Body of pancreas (tissue), 4 donors: ENCODE results near the gene SIRPA. TPM values are rescaled to one million over a fixed set of nuclear protein-coding genes. Genes with fewer than 3 reads are reported as not detected.

Source experiments
- ATAC-seq: fragments of 150-250 bp; one replicate; pipeline ENCODE4 v1.9.1; 2016
- DNase-seq, 4 donors: peaks; one replicate each; pipeline ENCODE4 v3.0.0-alpha.2; 2019
- H3K27ac ChIP-seq, 4 donors: fragments of 200-600 bp; sonication (generic); 1 replicate in 3 of 4; 2 replicates in 1 of 4; pipeline versions ENCODE4 v1.5.1 to v1.6.1; 2016 to 2019; ENCODE audit warnings: mild to moderate bottlenecking in 1 of 4, mixed read lengths in 1 of 4, moderate library complexity in 1 of 4
- H3K27me3 ChIP-seq, 2 donors: fragments of 200-600 bp; sonication (generic); one replicate each; pipeline ENCODE4 v1.6.0; 2016; ENCODE audit warnings: mild to moderate bottlenecking in 1 of 2
- H3K36me3 ChIP-seq, 2 donors: fragments of 200-600 bp; sonication (generic); replicated peaks in 1 of 2; 2 replicates each; pipeline ENCODE4 v1.5.1; 2016; ENCODE audit warnings: low read depth in 2 of 2; ENCODE audit not compliant: insufficient read depth in 1 of 2
- H3K4me1 ChIP-seq: fragments of 200-600 bp; sonication (generic); one replicate; pipeline ENCODE4 v1.6.0; 2016
- H3K4me3 ChIP-seq, 2 donors: fragments of 200-600 bp; sonication (generic); 1 replicate in 1 of 2; 2 replicates in 1 of 2; pipeline ENCODE4 v1.5.1; 2016 to 2019
- H3K9me3 ChIP-seq, 3 donors: fragments of 200-600 bp; sonication (generic); 1 replicate in 2 of 3; 2 replicates in 1 of 3; pipeline ENCODE4 v1.5.1; 2016
- CTCF ChIP-seq, 7 experiments: fragments of 450-650 bp in 4 of 7; fragments of 200-600 bp in 3 of 7; sonication (generic) in 3 of 7; IDR thresholded peaks; one replicate each; pipeline ENCODE4 v1.5.1; 2016 to 2019; ENCODE audit warnings: antibody characterized with exemption in 7 of 7
- POLR2A ChIP-seq, 3 donors: fragments of 450-650 bp; IDR thresholded peaks; one replicate each; pipeline ENCODE4 v1.6.1; 2016; ENCODE audit warnings: antibody characterized with exemption in 3 of 3, mild to moderate bottlenecking in 2 of 3
- WGBS, 2 donors: methylation state at CpG; one replicate each; pipeline ENCODE4 v1.1.5; 2017; 5-methylcytosine and 5-hydroxymethylcytosine counted together
- intact Hi-C: fragments of 100-400 bp; cut with DNase I; formaldehyde crosslinking; loops from one replicate; pipeline ENCODE4 v1.15.1; 2023
- total RNA-seq, 2 donors: library from RNA; depleted of rRNA; stranded (reverse); fragments of >200 nt; gene quantifications; one replicate each; pipeline ENCODE4 v1.1.0, GENCODE V29; 2016

The SIRPA gene
- total RNA-seq, 2 donors from 2014 or later, result 15.0 to 20.1 TPM

GRCh38 chr20:1943275-1944002 lies 48.2 kb downstream of the SIRPA start:
- peak; percentile 5 to 57 (median 28) for DNase-seq

GRCh38 chr20:1944345-1945091 lies 49.3 kb downstream of the SIRPA start:
- intact Hi-C loops, result no loop called here
- DNase-seq (peak in 1 of 4 donors; percentile 2), ATAC-seq (no peak)
- peak overlapping the region in 3 of 4 donors; percentile 47 to 69 (median 54) for H3K27ac ChIP-seq
- H3K27me3 ChIP-seq, result no peaks in the 10 kb centered on the region
- no peak for TF ChIP-seq CTCF (IDR thresholded peaks at IDR 0.05)
- TF ChIP-seq POLR2A (IDR thresholded peaks at IDR 0.05), result no peak
- H3K9me3 ChIP-seq, result no peaks in the 10 kb centered on the region
- H3K4me1 ChIP-seq, result peaks cover 14% of the 10 kb centered on the region
- 66 to 79% methylated on average over 6 of the region's 6 CpGs for WGBS, 2 donors
- no peak overlapping the region for H3K4me3 ChIP-seq
- no peaks in the 10 kb centered on the region for H3K36me3 ChIP-seq

More at GRCh38 chr20:1943275-1944002, 48.2 kb downstream of the SIRPA start:
- Histone ChIP-seq H3K36me3 (no peaks in the 10 kb centered on the region), H3K27me3 (no peaks in the 10 kb centered on the region), H3K9me3 (no peaks in the 10 kb centered on the region), H3K27ac (no peak overlapping the region), H3K4me1 (peaks cover 14% of the 10 kb centered on the region), H3K4me3 (no peak overlapping the region)
- WGBS, 2 donors, result 63 to 84% methylated on average over 8 of the region's 8 CpGs
- no peak for ATAC-seq
- no peak for TF ChIP-seq POLR2A (IDR thresholded peaks at IDR 0.05)
- no peak for TF ChIP-seq CTCF (IDR thresholded peaks at IDR 0.05)
- intact Hi-C loops, result no loop called here

- no peaks in the 10 kb centered on the region for H3K36me3 ChIP-seq
- WGBS, 2 donors, result 32 to 70% methylated on average over 4 to 9 of the region's 9 CpGs
- no peak for TF ChIP-seq POLR2A (IDR thresholded peaks at IDR 0.05)
- no peak for TF ChIP-seq CTCF (IDR thresholded peaks at IDR 0.05)
- peaks cover 14% of the 10 kb centered on the region for H3K4me1 ChIP-seq
- ATAC-seq, result peak; percentile 70
- intact Hi-C loops, result no loop called here
- H3K4me3 ChIP-seq, result no peak overlapping the region
- no peaks in the 10 kb centered on the region for H3K27me3 ChIP-seq
- peak overlapping the region in 3 of 4 donors; percentile 47 to 69 (median 54) for H3K27ac ChIP-seq
- peak; percentile 65 to 92 (median 78) for DNase-seq
- H3K9me3 ChIP-seq, result no peaks in the 10 kb centered on the region
Observed at GRCh38 chr20:1945134-1945618, 50.0 kb downstream of the SIRPA start.

- TF ChIP-seq CTCF (IDR thresholded peaks at IDR 0.05), result no peak
- no peak for TF ChIP-seq POLR2A (IDR thresholded peaks at IDR 0.05)
- no peak overlapping the region for H3K4me3 ChIP-seq
- no peaks in the 10 kb centered on the region for H3K27me3 ChIP-seq
- peak overlapping the region in 3 of 4 donors; percentile 47 to 69 (median 54) for H3K27ac ChIP-seq
- intact Hi-C loops, result no loop called here
- no peaks in the 10 kb centered on the region for H3K9me3 ChIP-seq
- no peak for DNase-seq
- no peaks in the 10 kb centered on the region for H3K36me3 ChIP-seq
- 53 to 54% methylated on average over 7 of the region's 7 CpGs for WGBS, 2 donors
- peaks cover 14% of the 10 kb centered on the region for H3K4me1 ChIP-seq
- ATAC-seq, result no peak
Observed at GRCh38 chr20:1945660-1946059, 50.5 kb downstream of the SIRPA start.
